OCI-LY3 (cell line): ENCODE data around the gene WFS1.

Experiments used
- CTCF ChIP-seq: fragments of 200-600, 300-600 bp; sonication (generic); IDR thresholded peaks from 2 replicates; pipeline ENCODE4 v1.5.1; 2014; ENCODE audit warnings: antibody characterized with exemption, low read length, low read depth
- EZH2phosphoT487 ChIP-seq: fragments of 200-600 bp; shearing (Covaris generic); IDR thresholded peaks from 2 replicates; pipeline ENCODE4 v1.6.1; 2018; ENCODE audit warnings: antibody characterized with exemption, mixed run types, low read depth

GRCh38 chr4:6241062-6241845 lies 28.4 kb upstream of the WFS1 start:
- TF ChIP-seq CTCF: no peak
- no peak for TF ChIP-seq EZH2phosphoT487
